ENCODE measurements around the gene GBF1.

The GBF1 gene, protein sequence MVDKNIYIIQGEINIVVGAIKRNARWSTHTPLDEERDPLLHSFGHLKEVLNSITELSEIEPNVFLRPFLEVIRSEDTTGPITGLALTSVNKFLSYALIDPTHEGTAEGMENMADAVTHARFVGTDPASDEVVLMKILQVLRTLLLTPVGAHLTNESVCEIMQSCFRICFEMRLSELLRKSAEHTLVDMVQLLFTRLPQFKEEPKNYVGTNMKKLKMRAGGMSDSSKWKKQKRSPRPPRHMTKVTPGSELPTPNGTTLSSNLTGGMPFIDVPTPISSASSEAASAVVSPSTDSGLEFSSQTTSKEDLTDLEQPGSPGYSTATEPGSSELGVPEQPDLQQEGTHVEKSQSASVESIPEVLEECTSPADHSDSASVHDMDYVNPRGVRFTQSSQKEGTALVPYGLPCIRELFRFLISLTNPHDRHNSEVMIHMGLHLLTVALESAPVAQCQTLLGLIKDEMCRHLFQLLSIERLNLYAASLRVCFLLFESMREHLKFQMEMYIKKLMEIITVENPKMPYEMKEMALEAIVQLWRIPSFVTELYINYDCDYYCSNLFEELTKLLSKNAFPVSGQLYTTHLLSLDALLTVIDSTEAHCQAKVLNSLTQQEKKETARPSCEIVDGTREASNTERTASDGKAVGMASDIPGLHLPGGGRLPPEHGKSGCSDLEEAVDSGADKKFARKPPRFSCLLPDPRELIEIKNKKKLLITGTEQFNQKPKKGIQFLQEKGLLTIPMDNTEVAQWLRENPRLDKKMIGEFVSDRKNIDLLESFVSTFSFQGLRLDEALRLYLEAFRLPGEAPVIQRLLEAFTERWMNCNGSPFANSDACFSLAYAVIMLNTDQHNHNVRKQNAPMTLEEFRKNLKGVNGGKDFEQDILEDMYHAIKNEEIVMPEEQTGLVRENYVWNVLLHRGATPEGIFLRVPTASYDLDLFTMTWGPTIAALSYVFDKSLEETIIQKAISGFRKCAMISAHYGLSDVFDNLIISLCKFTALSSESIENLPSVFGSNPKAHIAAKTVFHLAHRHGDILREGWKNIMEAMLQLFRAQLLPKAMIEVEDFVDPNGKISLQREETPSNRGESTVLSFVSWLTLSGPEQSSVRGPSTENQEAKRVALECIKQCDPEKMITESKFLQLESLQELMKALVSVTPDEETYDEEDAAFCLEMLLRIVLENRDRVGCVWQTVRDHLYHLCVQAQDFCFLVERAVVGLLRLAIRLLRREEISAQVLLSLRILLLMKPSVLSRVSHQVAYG (N-terminal part only)

DNA sequence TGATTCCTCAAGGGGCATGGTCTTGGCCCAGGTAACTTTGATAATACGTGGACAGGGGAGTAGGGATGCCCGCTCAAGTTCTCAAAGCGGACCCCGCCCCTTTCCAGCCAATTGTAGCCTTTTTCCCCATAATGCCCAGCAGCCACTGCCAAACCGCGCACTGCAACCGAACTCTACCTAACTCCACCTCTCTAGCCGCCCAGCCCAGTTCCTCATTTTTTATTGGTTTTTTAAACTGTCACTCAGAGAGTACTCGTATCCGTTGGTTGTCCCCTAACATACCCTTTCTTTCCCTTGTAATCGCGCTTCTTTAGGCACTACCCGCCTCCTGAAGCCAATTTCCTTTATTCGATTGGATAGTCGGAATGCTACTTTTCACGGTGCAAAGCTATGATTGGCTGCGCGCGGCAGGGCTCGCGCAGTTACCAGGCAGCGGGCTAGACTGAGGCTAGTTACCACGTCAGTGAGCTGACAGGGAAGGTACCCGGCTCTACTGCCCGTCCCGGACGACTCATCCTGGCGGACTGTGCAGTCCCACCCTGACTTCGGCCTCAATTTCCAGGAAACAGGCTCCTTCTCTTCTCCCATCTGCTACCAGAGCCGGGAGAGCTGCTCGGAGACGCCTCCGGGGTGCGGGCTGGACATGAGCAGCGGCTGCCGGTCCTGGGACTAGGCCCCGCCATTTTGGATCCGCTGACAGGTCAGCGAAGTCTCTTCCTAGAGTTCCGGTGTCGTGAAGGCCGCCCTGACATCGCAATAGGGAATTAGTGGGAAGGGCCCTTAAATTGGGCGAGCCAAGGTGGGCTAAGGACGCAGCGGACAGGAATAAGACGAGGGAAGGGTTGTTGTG lies at the start of gene GBF1:
Gene GBF1, plus strand, starts transcription at position 451 of the 850 bp plus-strand sequence. CDS start 13,407 bp downstream, outside the sequence.
- TF ChIP-seq CTCF (IDR thresholded peaks at IDR 0.05; ENCODE audit: low read depth, low read length, missing control alignments) = no peak
- no peaks in the 10 kb centered on the region for H3K36me3 ChIP-seq (replicated peaks)
- peak; percentile 100 for DNase-seq
- peak within 1 kb of the TSS; percentile 87 for H3K27ac ChIP-seq
- peaks cover 2% of the 10 kb centered on the region for H3K27me3 ChIP-seq (replicated peaks)
- in situ Hi-C loops (cut with HindIII; ENCODE audit: low pct_ligation_motif_present, low sequenced_read_pairs) = no loop called here
- H3K4me3 ChIP-seq (ENCODE audit: low read depth, low read length) = peak within 1 kb of the TSS; percentile 99

- in situ Hi-C loops (cut with HindIII; ENCODE audit: low pct_ligation_motif_present, low sequenced_read_pairs) = no loop called here
- Histone ChIP-seq H3K36me3 (replicated peaks) (no peaks in the 10 kb centered on the region), H3K27ac (no peak overlapping the region), H3K27me3 (replicated peaks) (no peaks in the 10 kb centered on the region), H3K4me3 (ENCODE audit: low read depth, low read length) (no peak overlapping the region)
- TF ChIP-seq CTCF (IDR thresholded peaks at IDR 0.05; ENCODE audit: low read depth, low read length, missing control alignments) = no peak
- no peak for DNase-seq
These were observed 48.4 kb upstream of the GBF1 start for GRCh38 chr10:102196893-102197292.

- no peak overlapping the region for H3K4me3 ChIP-seq (ENCODE audit: low read depth, low read length)
- in situ Hi-C loops (cut with HindIII; ENCODE audit: low pct_ligation_motif_present, low sequenced_read_pairs) = no loop called here
- no peak for DNase-seq
- H3K27ac ChIP-seq = no peak overlapping the region
- no peaks in the 10 kb centered on the region for H3K36me3 ChIP-seq (replicated peaks)
- no peak for TF ChIP-seq CTCF (IDR thresholded peaks at IDR 0.05; ENCODE audit: low read depth, low read length, missing control alignments)
- no peaks in the 10 kb centered on the region for H3K27me3 ChIP-seq (replicated peaks)
These were observed 47.3 kb upstream of the GBF1 start for GRCh38 chr10:102198027-102198426.

GRCh38 chr10:102200751-102201640 lies 44.3 kb upstream of the GBF1 start:
- no peak for DNase-seq
- no peak overlapping the region for H3K4me3 ChIP-seq (ENCODE audit: low read depth, low read length)
- no peak for TF ChIP-seq CTCF (IDR thresholded peaks at IDR 0.05; ENCODE audit: low read depth, low read length, missing control alignments)
- in situ Hi-C loops (cut with HindIII; ENCODE audit: low pct_ligation_motif_present, low sequenced_read_pairs) = no loop called here
- H3K27ac ChIP-seq = no peak overlapping the region
- no peaks in the 10 kb centered on the region for H3K27me3 ChIP-seq (replicated peaks)
- H3K36me3 ChIP-seq (replicated peaks) = no peaks in the 10 kb centered on the region
